KMS-11 (cell line): ENCODE measurements around the gene TPRN.

Experiments
- H2AFZ ChIP-seq: fragments of 200-600 bp; sonication (generic); 2 replicates; pipeline ENCODE4 v1.6.1; 2016; ENCODE audit warnings: antibody characterized with exemption, mixed run types, low read depth
- H3K27ac ChIP-seq: fragments of 200-600 bp; sonication (generic); 2 replicates; pipeline ENCODE4 v1.6.1; 2016; ENCODE audit warnings: mild to moderate bottlenecking, mixed run types
- H3K27me3 ChIP-seq: fragments of 200-600 bp; sonication (generic); 2 replicates; pipeline ENCODE4 v1.6.1; 2017; ENCODE audit warnings: mild to moderate bottlenecking, low read depth, mixed run types, moderate library complexity; ENCODE audit not compliant: insufficient read depth
- H3K36me3 ChIP-seq: fragments of 200-600 bp; sonication (generic); 2 replicates; pipeline ENCODE4 v1.6.1; 2017; ENCODE audit warnings: mild to moderate bottlenecking, mixed run types; ENCODE audit not compliant: insufficient read depth
- H3K4me1 ChIP-seq: fragments of 200-600 bp; sonication (generic); 2 replicates; pipeline ENCODE4 v1.6.1; 2016; ENCODE audit warnings: mild to moderate bottlenecking, low read depth, mixed run types; ENCODE audit not compliant: poor library complexity, severe bottlenecking
- H3K4me2 ChIP-seq: fragments of 200-600 bp; sonication (generic); 2 replicates; pipeline ENCODE4 v1.7.0; 2016; ENCODE audit warnings: mild to moderate bottlenecking, mixed run types
- H3K4me3 ChIP-seq: fragments of 200-600 bp; sonication (generic); IDR thresholded peaks from 2 replicates; pipeline ENCODE4 v1.6.1; 2017; ENCODE audit warnings: low read depth, low read length, mixed read lengths; ENCODE audit not compliant: insufficient read depth
- H3K79me2 ChIP-seq: fragments of 200-600 bp; sonication (generic); 2 replicates; pipeline ENCODE4 v1.6.1; 2016; ENCODE audit warnings: low read depth, mixed run types; ENCODE audit not compliant: insufficient read depth
- H3K9ac ChIP-seq: fragments of 200-600 bp; sonication (generic); 2 replicates; pipeline ENCODE4 v1.6.1; 2016; ENCODE audit warnings: mild to moderate bottlenecking, mixed run types
- H4K20me1 ChIP-seq: fragments of 200-600 bp; sonication (generic); 2 replicates; pipeline ENCODE4 v1.6.1; 2016; ENCODE audit warnings: mild to moderate bottlenecking, mixed run types; ENCODE audit not compliant: insufficient read depth
- CTCF ChIP-seq: fragments of 200-600 bp; sonication (generic); conservative IDR thresholded peaks from 2 replicates; pipeline ENCODE4 v1.6.1; 2017; ENCODE audit warnings: low read depth, mild to moderate bottlenecking, antibody characterized with exemption, low read length, moderate library complexity, mixed read lengths

Gene TPRN

GRCh38 chr9:137147793-137148160 is 52.8 kb downstream of the TPRN start:
- Histone ChIP-seq H3K27ac (no peak overlapping the region), H3K4me2 (no peak overlapping the region), H2AFZ (no peak overlapping the region), H3K9ac (no peak overlapping the region), H3K27me3 (peaks cover 23% of the 10 kb centered on the region; the same call in 1 of the 2 replicates), H3K4me3 (no peak overlapping the region), H4K20me1 (no peaks in the 10 kb centered on the region), H3K4me1 (peaks cover 14% of the 10 kb centered on the region), H3K36me3 (no peaks in the 10 kb centered on the region), H3K79me2 (no peaks in the 10 kb centered on the region)
- no peak for TF ChIP-seq CTCF

GRCh38 chr9:137147091-137147792 is 53.3 kb downstream of the TPRN start:
- H3K27ac ChIP-seq, result no peak overlapping the region
- no peaks in the 10 kb centered on the region for H3K79me2 ChIP-seq
- H3K36me3 ChIP-seq, result no peaks in the 10 kb centered on the region
- no peak for TF ChIP-seq CTCF
- no peak overlapping the region for H3K4me3 ChIP-seq
- H4K20me1 ChIP-seq, result no peaks in the 10 kb centered on the region
- no peak overlapping the region for H3K4me2 ChIP-seq
- peaks cover 14% of the 10 kb centered on the region for H3K4me1 ChIP-seq
- no peak overlapping the region for H2AFZ ChIP-seq
- peaks cover 28% of the 10 kb centered on the region; the same call in 1 of the 2 replicates for H3K27me3 ChIP-seq
- no peak overlapping the region for H3K9ac ChIP-seq

DNA sequence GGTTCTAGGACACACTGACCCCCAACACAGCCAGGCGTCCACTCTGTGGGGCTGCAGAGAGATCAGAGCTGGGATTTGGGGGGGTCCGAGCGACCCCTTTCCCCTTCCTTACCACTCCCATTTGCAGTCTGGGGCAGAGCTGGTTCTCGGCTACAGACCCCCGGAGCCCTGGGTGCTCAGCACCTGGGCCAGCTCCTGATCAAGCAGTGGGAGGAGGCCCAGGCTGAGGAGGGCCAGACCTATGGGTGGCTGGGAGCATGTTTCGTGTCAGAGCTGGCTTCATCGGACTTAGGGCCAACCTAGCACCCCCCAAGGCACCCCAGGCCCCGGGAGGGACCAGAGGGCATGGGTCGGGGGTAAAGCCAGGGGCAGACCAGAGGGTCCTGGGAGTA is 54.0 kb downstream of the TPRN start:
- H3K27me3 ChIP-seq, result peaks cover 36% of the 10 kb centered on the region
- no peaks in the 10 kb centered on the region for H3K79me2 ChIP-seq
- H3K9ac ChIP-seq, result no peak overlapping the region
- TF ChIP-seq CTCF, result no peak
- no peak overlapping the region for H3K4me3 ChIP-seq
- no peak overlapping the region for H2AFZ ChIP-seq
- H3K4me1 ChIP-seq, result peaks cover 9% of the 10 kb centered on the region
- no peak overlapping the region for H3K27ac ChIP-seq
- H3K4me2 ChIP-seq, result no peak overlapping the region
- no peaks in the 10 kb centered on the region for H4K20me1 ChIP-seq
- no peaks in the 10 kb centered on the region for H3K36me3 ChIP-seq

- H3K4me3 ChIP-seq, result no peak overlapping the region
- no peak overlapping the region for H3K9ac ChIP-seq
- no peak for TF ChIP-seq CTCF
- no peaks in the 10 kb centered on the region for H4K20me1 ChIP-seq
- H3K36me3 ChIP-seq, result no peaks in the 10 kb centered on the region
- no peak overlapping the region for H2AFZ ChIP-seq
- peaks cover 42% of the 10 kb centered on the region for H3K27me3 ChIP-seq
- H3K4me2 ChIP-seq, result no peak overlapping the region
- H3K79me2 ChIP-seq, result no peaks in the 10 kb centered on the region
- peaks cover 7% of the 10 kb centered on the region for H3K4me1 ChIP-seq
- no peak overlapping the region for H3K27ac ChIP-seq
Observed at GRCh38 chr9:137145731-137146526, 54.6 kb downstream of the TPRN start.
